Measurements from ENCODE around the gene VASH1. TPM values are rescaled to one million over a fixed set of nuclear protein-coding genes. Genes with fewer than 3 reads are reported as not detected.
"Not testable (repeated sequence)": the region's sequence is repeated elsewhere in the genome, so short reads cannot be mapped to it uniquely, and the experiment has no call there.

Gene VASH1
- polyA plus RNA-seq, 1 experiment = 4.0 TPM

DNA sequence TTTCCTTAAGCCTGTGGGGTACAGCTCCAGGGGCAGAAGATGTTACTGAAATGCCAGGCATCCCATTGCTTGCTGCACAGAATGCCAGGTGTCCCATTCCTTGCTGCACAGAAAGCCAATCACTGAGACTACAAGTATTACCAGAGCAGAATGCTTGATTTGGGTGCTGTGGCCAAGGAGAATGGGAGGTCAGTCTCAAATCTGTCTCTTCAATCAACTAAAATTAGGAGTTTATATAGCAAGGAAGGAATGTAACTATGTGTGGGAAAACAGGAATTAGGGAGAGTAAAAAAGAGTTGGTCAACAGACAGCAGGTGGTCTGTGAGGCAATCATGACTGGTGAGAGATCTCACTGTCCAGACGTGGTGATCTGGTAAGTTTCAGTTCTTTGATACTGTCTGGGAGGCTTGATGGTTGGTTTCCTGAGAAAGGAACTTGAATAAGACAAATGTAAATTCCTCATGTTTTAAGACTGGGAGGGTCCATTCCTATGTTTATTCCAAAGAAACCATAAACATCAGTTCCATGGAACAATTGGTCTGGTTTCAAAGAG lies 31.2 kb upstream of the VASH1 start:
- DNase-seq (ENCODE audit: low read depth) = no peak
- POLR2A ChIA-PET = no interaction called here
- TF ChIP-seq, protein P1, sequence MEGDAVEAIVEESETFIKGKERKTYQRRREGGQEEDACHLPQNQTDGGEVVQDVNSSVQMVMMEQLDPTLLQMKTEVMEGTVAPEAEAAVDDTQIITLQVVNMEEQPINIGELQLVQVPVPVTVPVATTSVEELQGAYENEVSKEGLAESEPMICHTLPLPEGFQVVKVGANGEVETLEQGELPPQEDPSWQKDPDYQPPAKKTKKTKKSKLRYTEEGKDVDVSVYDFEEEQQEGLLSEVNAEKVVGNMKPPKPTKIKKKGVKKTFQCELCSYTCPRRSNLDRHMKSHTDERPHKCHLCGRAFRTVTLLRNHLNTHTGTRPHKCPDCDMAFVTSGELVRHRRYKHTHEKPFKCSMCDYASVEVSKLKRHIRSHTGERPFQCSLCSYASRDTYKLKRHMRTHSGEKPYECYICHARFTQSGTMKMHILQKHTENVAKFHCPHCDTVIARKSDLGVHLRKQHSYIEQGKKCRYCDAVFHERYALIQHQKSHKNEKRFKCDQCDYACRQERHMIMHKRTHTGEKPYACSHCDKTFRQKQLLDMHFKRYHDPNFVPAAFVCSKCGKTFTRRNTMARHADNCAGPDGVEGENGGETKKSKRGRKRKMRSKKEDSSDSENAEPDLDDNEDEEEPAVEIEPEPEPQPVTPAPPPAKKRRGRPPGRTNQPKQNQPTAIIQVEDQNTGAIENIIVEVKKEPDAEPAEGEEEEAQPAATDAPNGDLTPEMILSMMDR (IDR thresholded peaks at IDR 0.05; ENCODE audit: insufficient read depth, low read depth, low read length) = no peak
- Histone ChIP-seq H3K36me3 (ENCODE audit: control insufficient read depth, insufficient read depth, low read length) (no peaks in the 10 kb centered on the region), H3K27me3 (ENCODE audit: control insufficient read depth, insufficient read depth, low read length) (0 out of 2 replicates have a peak, but pooled peaks cover under 1% of the 10 kb centered on the region), H3K4me3 (ENCODE audit: low read depth, low read length) (no peak overlapping the region)
- CTCF ChIA-PET = interaction anchor here (1.2 kb wide), 1 partner anchor 20 kb away, joined by 4 read pairs; no protein-coding TSS in a partner anchor

DNA sequence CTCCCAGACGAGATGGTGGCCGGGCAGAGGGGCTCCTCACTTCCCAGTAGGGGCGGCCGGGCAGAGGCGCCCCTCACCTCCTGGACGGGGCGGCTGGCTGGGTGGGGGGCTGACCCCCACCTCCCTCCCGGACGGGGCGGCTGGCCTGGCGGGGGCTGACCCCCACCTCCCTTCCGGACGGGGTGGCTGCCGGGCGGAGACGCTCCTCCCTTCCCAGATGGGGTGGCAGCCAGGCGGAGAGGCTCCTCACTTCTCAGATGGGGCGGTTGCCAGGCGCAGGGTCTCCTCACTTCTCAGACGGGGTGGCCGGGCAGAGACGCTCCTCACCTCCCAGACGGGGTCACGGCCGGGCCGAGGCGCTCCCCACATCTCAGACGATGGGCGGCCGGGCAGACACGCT lies 26.8 kb upstream of the VASH1 start:
- CTCF ChIA-PET; POLR2A ChIA-PET; DNase-seq (ENCODE audit: low read depth); H3K4me3 ChIP-seq (ENCODE audit: low read depth, low read length); H3K36me3 ChIP-seq (ENCODE audit: control insufficient read depth, insufficient read depth, low read length); H3K27me3 ChIP-seq (ENCODE audit: control insufficient read depth, insufficient read depth, low read length): not testable (repeated sequence)

DNA sequence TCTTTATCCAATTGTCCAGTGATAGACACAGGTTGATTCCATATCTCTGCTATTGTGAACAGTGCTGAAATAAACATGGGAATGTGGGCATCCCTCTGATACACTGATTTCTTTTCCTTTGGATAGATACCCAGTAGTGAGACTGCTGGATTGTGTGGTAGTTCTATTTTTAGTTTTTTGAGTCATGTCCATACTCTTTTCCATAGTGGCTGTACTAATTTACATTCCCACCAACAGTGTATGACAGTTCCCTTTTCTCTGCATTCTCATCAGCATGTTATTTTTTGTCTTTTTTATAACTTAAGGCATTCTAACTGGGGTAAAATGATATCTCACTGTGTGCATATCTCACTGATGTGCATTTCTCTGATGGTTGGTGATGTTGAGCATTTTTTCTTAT lies 24.8 kb upstream of the VASH1 start:
- no peak overlapping the region for H3K4me3 ChIP-seq (ENCODE audit: low read depth, low read length)
- CTCF ChIA-PET = no interaction called here
- no peaks in the 10 kb centered on the region for H3K36me3 ChIP-seq (ENCODE audit: control insufficient read depth, insufficient read depth, low read length)
- no peaks in the 10 kb centered on the region for H3K27me3 ChIP-seq (ENCODE audit: control insufficient read depth, insufficient read depth, low read length)
- DNase-seq (ENCODE audit: low read depth) = no peak
- TF ChIP-seq, protein P1 (IDR thresholded peaks at IDR 0.05; ENCODE audit: insufficient read depth, low read depth, low read length) = no peak
- POLR2A ChIA-PET = no interaction called here

DNA sequence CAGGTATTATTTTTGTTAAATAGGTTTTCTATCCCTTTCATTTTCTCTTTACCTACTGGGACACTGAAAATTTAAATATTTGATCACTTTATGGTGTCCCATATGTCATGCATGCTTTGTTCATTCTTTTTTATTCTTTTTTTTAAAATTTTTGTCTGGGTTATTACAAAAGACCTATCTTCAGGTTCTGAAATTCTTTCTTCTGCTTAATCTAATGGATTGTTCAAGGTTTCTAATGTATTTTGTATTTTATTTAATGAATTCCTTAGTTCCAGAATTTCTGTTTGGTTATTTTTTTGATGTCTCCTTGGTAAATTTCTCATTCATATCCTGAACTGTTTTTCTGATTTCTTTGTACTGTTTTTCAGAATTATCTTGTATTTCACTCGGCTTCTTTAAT lies 20.2 kb upstream of the VASH1 start:
- Histone ChIP-seq H3K4me3 (ENCODE audit: low read depth, low read length) (no peak overlapping the region), H3K27me3 (ENCODE audit: control insufficient read depth, insufficient read depth, low read length) (no peaks in the 10 kb centered on the region), H3K36me3 (ENCODE audit: control insufficient read depth, insufficient read depth, low read length) (no peaks in the 10 kb centered on the region)
- no peak for DNase-seq (ENCODE audit: low read depth)
- TF ChIP-seq, protein P1 (IDR thresholded peaks at IDR 0.05; ENCODE audit: insufficient read depth, low read depth, low read length) = no peak
- POLR2A ChIA-PET = no interaction called here
- CTCF ChIA-PET = interaction anchor here (0.6 kb wide), 1 partner anchor 634 kb away, joined by 3 read pairs; no protein-coding TSS in a partner anchor

DNA sequence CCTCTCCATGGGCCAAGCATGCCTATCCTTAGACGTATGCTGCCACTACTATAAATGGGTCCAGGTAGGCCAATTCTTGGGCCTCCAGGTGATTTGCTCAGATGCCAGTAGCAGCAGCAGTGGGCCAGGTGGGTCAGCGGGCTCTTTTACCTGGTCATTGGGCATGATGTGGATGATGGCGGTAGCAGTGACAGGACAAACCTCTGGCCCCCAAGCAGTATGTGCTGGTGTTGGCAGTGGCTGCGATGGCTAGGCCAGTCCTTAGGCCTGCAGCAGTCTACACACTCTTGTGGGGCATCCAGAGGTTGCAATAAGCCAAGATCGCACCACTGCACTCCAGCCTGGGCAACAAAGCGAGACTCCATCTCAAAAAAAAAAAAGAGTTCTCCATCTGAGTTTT lies 19.1 kb upstream of the VASH1 start:
- CTCF ChIA-PET = no interaction called here
- Histone ChIP-seq H3K4me3 (ENCODE audit: low read depth, low read length) (no peak overlapping the region), H3K36me3 (ENCODE audit: control insufficient read depth, insufficient read depth, low read length) (no peaks in the 10 kb centered on the region), H3K27me3 (ENCODE audit: control insufficient read depth, insufficient read depth, low read length) (no peaks in the 10 kb centered on the region)
- POLR2A ChIA-PET = no interaction called here
- no peak for DNase-seq (ENCODE audit: low read depth)
- TF ChIP-seq, protein P1 (IDR thresholded peaks at IDR 0.05; ENCODE audit: insufficient read depth, low read depth, low read length) = no peak

DNA sequence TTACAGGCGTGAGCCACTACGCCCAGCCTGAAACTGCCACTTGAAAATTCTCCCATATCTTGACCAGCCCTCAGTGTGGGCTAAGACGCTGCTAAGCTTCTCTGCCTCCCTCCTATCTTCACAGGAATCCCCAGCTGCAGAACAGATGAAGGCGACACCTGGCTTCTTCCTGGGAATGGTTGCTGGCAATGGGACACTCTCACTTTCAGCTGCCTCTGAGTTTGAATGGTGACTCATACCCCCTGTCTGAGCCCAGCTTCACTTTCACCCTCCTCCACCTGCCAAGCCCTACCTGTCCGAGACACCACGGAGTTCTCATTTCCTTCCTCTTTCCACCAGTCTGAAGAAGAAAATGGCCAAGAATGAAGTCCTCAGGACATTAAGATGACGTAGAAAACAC lies 18.3 kb upstream of the VASH1 start:
- POLR2A ChIA-PET = no interaction called here
- DNase-seq (ENCODE audit: low read depth) = no peak
- Histone ChIP-seq H3K36me3 (ENCODE audit: control insufficient read depth, insufficient read depth, low read length) (no peaks in the 10 kb centered on the region), H3K4me3 (ENCODE audit: low read depth, low read length) (no peak overlapping the region), H3K27me3 (ENCODE audit: control insufficient read depth, insufficient read depth, low read length) (no peaks in the 10 kb centered on the region)
- TF ChIP-seq, protein P1 (IDR thresholded peaks at IDR 0.05; ENCODE audit: insufficient read depth, low read depth, low read length) = no peak
- CTCF ChIA-PET = no interaction called here
